PC-9 (cell line): ENCODE data around the gene MBTPS1.

Source experiments
- CTCF ChIP-seq: fragments of 200-600 bp; sonication (generic); conservative IDR thresholded peaks from 2 replicates; pipeline ENCODE4 v1.6.1; 2017; ENCODE audit warnings: mixed run types, antibody characterized with exemption, mild to moderate bottlenecking, moderate library complexity
- EZH2 ChIP-seq: fragments of 200-600 bp; sonication (generic); IDR thresholded peaks from 2 replicates; pipeline ENCODE4 v1.8.0; 2017; ENCODE audit warnings: antibody characterized with exemption, low read depth

GRCh38 chr16:84110527-84110926, 6.2 kb downstream of the MBTPS1 start:
- no peak for TF ChIP-seq EZH2
- no peak for TF ChIP-seq CTCF
